SJCRH30 (cell line): ENCODE measurements around the gene CUL9. TPM values are rescaled to one million over a fixed set of nuclear protein-coding genes. Genes with fewer than 3 reads are reported as not detected.

Source experiments
- DNase-seq, 2 experiments: peaks; one replicate each; pipeline ENCODE4 v3.0.0-alpha.2; 2015 to 2020
- H3K27ac ChIP-seq: fragments of 250-450 bp; sonication (Bioruptor Pico); 2 replicates; pipeline ENCODE4 v1.5.1; 2020; ENCODE audit warnings: mild to moderate bottlenecking, moderate library complexity
- H3K27me3 ChIP-seq: fragments of 250-450 bp; sonication (Bioruptor Pico); 2 replicates; pipeline ENCODE4 v1.5.1; 2020; ENCODE audit warnings: mild to moderate bottlenecking, moderate library complexity
- H3K36me3 ChIP-seq: fragments of 250-450 bp; sonication (Bioruptor Pico); 2 replicates; pipeline ENCODE4 v1.5.1; 2020; ENCODE audit warnings: mild to moderate bottlenecking, moderate library complexity
- H3K4me1 ChIP-seq: fragments of 250-450 bp; sonication (Bioruptor Pico); 2 replicates; pipeline ENCODE4 v1.5.1; 2020; ENCODE audit warnings: mild to moderate bottlenecking, moderate library complexity
- H3K4me3 ChIP-seq: fragments of 250-450 bp; sonication (Bioruptor Pico); 2 replicates; pipeline ENCODE4 v1.5.1; 2020; ENCODE audit warnings: mild to moderate bottlenecking, moderate library complexity
- H3K9me3 ChIP-seq: fragments of 250-450 bp; sonication (Bioruptor Pico); replicated peaks from 2 replicates; pipeline ENCODE4 v1.5.1; 2020; ENCODE audit warnings: mild to moderate bottlenecking, moderate library complexity
- total RNA-seq: library from RNA; depleted of rRNA; stranded (reverse); fragments of >200 nt; shearing (Covaris generic); gene quantifications from 2 replicates; pipeline ENCODE4 v1.2.3, GENCODE V29; 2014

CUL9 gene
- total RNA-seq, 1 experiment from 2014 or later = 14.5 TPM

DNA sequence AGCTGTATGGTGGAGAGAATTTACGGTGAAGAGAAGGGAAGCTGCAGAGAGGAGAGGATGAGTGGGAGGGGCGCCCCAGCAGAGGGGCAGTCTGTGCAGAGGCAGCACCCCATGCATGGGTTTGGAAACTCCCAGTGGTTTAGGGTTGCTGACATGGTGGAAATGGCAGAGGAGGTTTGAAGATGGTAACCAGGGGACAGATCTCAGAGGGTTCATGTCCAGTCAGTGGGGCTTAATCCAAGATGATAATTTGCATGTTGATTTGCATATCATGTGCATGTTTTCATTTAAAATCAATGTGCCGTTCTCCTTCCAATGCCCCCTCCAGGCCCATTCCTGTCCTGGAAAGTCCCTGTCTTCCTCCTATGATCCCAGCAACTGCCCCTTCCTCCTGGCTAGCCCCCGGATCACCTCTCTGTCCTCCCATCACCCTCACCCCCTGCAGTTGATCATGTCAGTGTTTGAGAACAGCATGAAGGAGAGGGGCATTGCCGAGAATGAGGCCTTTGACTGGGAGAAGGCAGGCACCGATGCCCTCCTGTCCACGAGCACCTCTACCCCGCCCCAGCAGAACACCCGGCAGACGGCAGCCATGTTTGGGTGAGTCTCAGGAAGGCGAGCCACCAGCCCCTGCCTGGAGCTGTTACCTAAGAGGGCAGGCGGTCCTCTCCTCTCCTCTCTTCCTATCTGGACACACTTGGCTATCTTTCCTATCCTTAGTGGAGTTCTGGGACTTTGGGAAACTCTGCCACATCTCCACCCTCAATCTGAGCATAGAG lies 75.6 kb downstream of the CUL9 start:
- Histone ChIP-seq H3K4me1 (no peaks in the 10 kb centered on the region), H3K9me3 (no peaks in the 10 kb centered on the region), H3K4me3 (no peak overlapping the region), H3K27ac (no peak overlapping the region), H3K36me3 (no peaks in the 10 kb centered on the region), H3K27me3 (peaks cover 8% of the 10 kb centered on the region; the same call in 1 of the 2 replicates)
- DNase-seq = no peak

- no peak overlapping the region for H3K27ac ChIP-seq
- H3K9me3 ChIP-seq = no peaks in the 10 kb centered on the region
- H3K4me1 ChIP-seq = no peaks in the 10 kb centered on the region
- peaks cover 8% of the 10 kb centered on the region; the same call in 1 of the 2 replicates for H3K27me3 ChIP-seq
- no peak overlapping the region for H3K4me3 ChIP-seq
- DNase-seq = no peak
- H3K36me3 ChIP-seq = no peaks in the 10 kb centered on the region
These were observed 76.2 kb downstream of the CUL9 start for GRCh38 chr6:43258180-43258579.

- Histone ChIP-seq H3K4me3 (no peak overlapping the region), H3K27ac (no peak overlapping the region), H3K4me1 (no peaks in the 10 kb centered on the region), H3K36me3 (no peaks in the 10 kb centered on the region), H3K27me3 (peaks cover 8% of the 10 kb centered on the region; the same call in 1 of the 2 replicates), H3K9me3 (no peaks in the 10 kb centered on the region)
- DNase-seq = no peak
These were observed 77.1 kb downstream of the CUL9 start for GRCh38 chr6:43258807-43259686.

- DNase-seq = no peak
- Histone ChIP-seq H3K27ac (no peak overlapping the region), H3K27me3 (peaks cover 8% of the 10 kb centered on the region; the same call in 1 of the 2 replicates), H3K4me3 (no peak overlapping the region), H3K4me1 (no peaks in the 10 kb centered on the region), H3K9me3 (no peaks in the 10 kb centered on the region), H3K36me3 (no peaks in the 10 kb centered on the region)
These were observed 78.8 kb downstream of the CUL9 start for GRCh38 chr6:43260791-43261190.

GRCh38 chr6:43261198-43261597 lies 79.2 kb downstream of the CUL9 start:
- DNase-seq = no peak
- Histone ChIP-seq H3K4me3 (no peak overlapping the region), H3K9me3 (no peaks in the 10 kb centered on the region), H3K36me3 (no peaks in the 10 kb centered on the region), H3K4me1 (no peaks in the 10 kb centered on the region), H3K27me3 (peaks cover 8% of the 10 kb centered on the region; the same call in 1 of the 2 replicates), H3K27ac (no peak overlapping the region)

DNA sequence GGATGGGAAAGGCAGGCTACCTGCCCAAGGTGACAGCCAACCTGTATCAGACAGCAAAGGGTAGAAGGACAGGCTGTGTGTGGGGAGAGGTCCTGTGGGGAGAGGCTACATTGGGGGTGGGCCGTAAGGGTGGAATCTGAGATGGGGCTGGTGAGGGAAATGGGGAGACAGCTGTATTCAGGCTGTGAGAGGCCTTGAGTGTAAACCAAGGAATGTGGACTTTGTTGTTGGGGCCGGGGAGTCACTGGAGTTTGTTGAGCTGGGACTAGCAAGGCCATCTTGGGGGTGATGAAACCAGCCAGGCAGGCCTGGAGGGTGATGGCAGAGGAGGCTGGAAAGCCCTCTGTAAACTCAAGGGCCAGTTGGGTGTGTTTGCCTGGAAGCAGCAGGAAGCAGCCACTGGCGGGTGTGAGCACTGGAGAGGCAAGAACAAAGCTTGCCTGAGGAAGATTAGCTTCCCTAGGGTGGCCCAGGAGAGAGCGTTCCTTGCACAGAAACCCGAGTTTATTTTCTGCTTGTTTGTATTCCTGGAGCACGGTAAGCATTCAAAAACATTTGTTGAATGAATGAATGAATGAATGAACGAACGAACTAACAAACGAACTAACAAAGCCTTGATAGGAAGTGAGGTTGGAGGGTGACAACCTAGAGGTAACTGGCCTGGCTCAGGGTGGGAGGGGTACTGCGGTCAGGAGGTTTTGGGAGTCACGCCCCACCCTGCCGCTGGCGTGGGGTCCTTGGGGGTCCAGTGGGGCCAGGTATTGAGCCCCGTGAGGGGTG lies 80.2 kb downstream of the CUL9 start:
- no peak for DNase-seq
- Histone ChIP-seq H3K4me3 (no peak overlapping the region), H3K27me3 (peaks cover 3% of the 10 kb centered on the region; the same call in 1 of the 2 replicates), H3K27ac (no peak overlapping the region), H3K4me1 (no peaks in the 10 kb centered on the region), H3K9me3 (no peaks in the 10 kb centered on the region), H3K36me3 (no peaks in the 10 kb centered on the region)

GRCh38 chr6:43262780-43263313 lies 80.9 kb downstream of the CUL9 start:
- no peak for DNase-seq
- H3K4me3 ChIP-seq = no peak overlapping the region
- peaks cover 3% of the 10 kb centered on the region; the same call in 1 of the 2 replicates for H3K27me3 ChIP-seq
- no peaks in the 10 kb centered on the region for H3K9me3 ChIP-seq
- H3K27ac ChIP-seq = no peak overlapping the region
- H3K36me3 ChIP-seq = no peaks in the 10 kb centered on the region
- H3K4me1 ChIP-seq = no peaks in the 10 kb centered on the region

- H3K4me1 ChIP-seq = no peaks in the 10 kb centered on the region
- DNase-seq = peak; percentile 77 to 81
- no peak overlapping the region for H3K4me3 ChIP-seq
- H3K36me3 ChIP-seq = no peaks in the 10 kb centered on the region
- H3K27ac ChIP-seq = no peak overlapping the region
- H3K9me3 ChIP-seq = no peaks in the 10 kb centered on the region
- peaks cover 3% of the 10 kb centered on the region; the same call in 1 of the 2 replicates for H3K27me3 ChIP-seq
These were observed 81.5 kb downstream of the CUL9 start for GRCh38 chr6:43263314-43264178.

- Histone ChIP-seq H3K27me3 (peaks cover 3% of the 10 kb centered on the region; the same call in 1 of the 2 replicates), H3K36me3 (no peaks in the 10 kb centered on the region), H3K9me3 (no peaks in the 10 kb centered on the region), H3K4me1 (no peaks in the 10 kb centered on the region), H3K4me3 (no peak overlapping the region), H3K27ac (no peak overlapping the region)
- DNase-seq = no peak
These were observed 82.7 kb downstream of the CUL9 start for GRCh38 chr6:43264599-43265145.

GRCh38 chr6:43265564-43265963 lies 83.6 kb downstream of the CUL9 start:
- H3K36me3 ChIP-seq = no peaks in the 10 kb centered on the region
- DNase-seq = no peak
- peaks cover 6% of the 10 kb centered on the region; the same call in 1 of the 2 replicates for H3K4me1 ChIP-seq
- H3K27ac ChIP-seq = no peak overlapping the region
- H3K4me3 ChIP-seq = no peak overlapping the region
- no peaks in the 10 kb centered on the region for H3K9me3 ChIP-seq
- H3K27me3 ChIP-seq = peaks cover 3% of the 10 kb centered on the region; the same call in 1 of the 2 replicates

GRCh38 chr6:43267619-43268354 lies 85.8 kb downstream of the CUL9 start:
- H3K27me3 ChIP-seq = no peaks in the 10 kb centered on the region; the same call in 1 of the 2 replicates
- H3K4me3 ChIP-seq = no peak overlapping the region

GRCh38 chr6:43268355-43268700 lies 86.3 kb downstream of the CUL9 start:
- Histone ChIP-seq H3K27me3 (no peaks in the 10 kb centered on the region; the same call in 1 of the 2 replicates), H3K27ac (no peak overlapping the region), H3K4me3 (no peak overlapping the region), H3K36me3 (no peaks in the 10 kb centered on the region), H3K4me1 (peaks cover 6% of the 10 kb centered on the region; the same call in 1 of the 2 replicates), H3K9me3 (no peaks in the 10 kb centered on the region)
- no peak for DNase-seq

More at GRCh38 chr6:43267619-43268354, 85.8 kb downstream of the CUL9 start:
- H3K36me3 ChIP-seq = no peaks in the 10 kb centered on the region
- DNase-seq = no peak
- H3K27ac ChIP-seq = no peak overlapping the region
- no peaks in the 10 kb centered on the region for H3K9me3 ChIP-seq
- H3K4me1 ChIP-seq = peaks cover 6% of the 10 kb centered on the region; the same call in 1 of the 2 replicates
